IMR-90 (cell line): ENCODE results near the gene MAB21L1. TPM values are rescaled to one million over a fixed set of nuclear protein-coding genes. Genes with fewer than 3 reads are reported as not detected.

Experiments
- ATAC-seq: fragments of 200-7000 bp; cut with Tn5 transposase; 2 replicates; pipeline ENCODE4 v1.9.1; 2020; ENCODE audit warnings: low read depth, mild to moderate bottlenecking, moderate library complexity
- BruUV-seq: library from RNA; stranded (reverse); fragments of 400-500 nt; replicated peaks from 2 replicates; lab custom pipeline; 2021; lab: Mats Ljungman, UMichigan
- CTCF ChIA-PET: fragments of 300-600 bp; formaldehyde crosslinking; extraction: SDS; loops from one replicate; lab custom pipeline; 2021; ENCODE audit warnings: antibody characterized with exemption; lab: Yijun Ruan, JAX
- POLR2A ChIA-PET: fragments of 300-600 bp; sonication (Branson Sonifier 250); formaldehyde crosslinking; loops from one replicate; lab custom pipeline; 2022; ENCODE audit warnings: antibody characterized with exemption; ENCODE audit not compliant: unreplicated experiment; lab: Charles Lee
- DNase-seq: peaks from one replicate; pipeline ENCODE4 v3.0.0; 2013
- H2AFZ ChIP-seq: replicated peaks from 2 replicates; pipeline ENCODE3; 2013; ENCODE audit warnings: low read length, mild to moderate bottlenecking; ENCODE audit not compliant: poor library complexity
- H2AK5ac ChIP-seq: 2 replicates; pipeline ENCODE4 v1.6.1; 2013; ENCODE audit warnings: low read depth, low read length, inconsistent platforms
- H2AK9ac ChIP-seq: replicated peaks from 2 replicates; pipeline ENCODE3; 2013; ENCODE audit warnings: mild to moderate bottlenecking, low read depth, low read length, moderate library complexity; ENCODE audit not compliant: poor library complexity
- H2BK120ac ChIP-seq: 2 replicates; pipeline ENCODE4 v1.6.1; 2013; ENCODE audit warnings: low read depth, low read length, inconsistent platforms
- H2BK15ac ChIP-seq: 3 replicates; pipeline ENCODE4 v1.6.1; 2013; ENCODE audit warnings: low read depth, low read length, inconsistent platforms
- H2BK20ac ChIP-seq: 2 replicates; pipeline ENCODE4 v1.6.1; 2013; ENCODE audit warnings: low read depth, mild to moderate bottlenecking, inconsistent platforms, low read length, moderate library complexity
- H2BK5ac ChIP-seq: 2 replicates; pipeline ENCODE4 v1.6.1; 2013; ENCODE audit warnings: mild to moderate bottlenecking, low read depth, low read length, inconsistent platforms; ENCODE audit not compliant: poor library complexity, severe bottlenecking
- H3K14ac ChIP-seq: replicated peaks from 2 replicates; pipeline ENCODE4 v1.6.1; 2013; ENCODE audit warnings: low read depth, low read length, inconsistent platforms
- H3K18ac ChIP-seq: 2 replicates; pipeline ENCODE4 v1.6.1; 2013; ENCODE audit warnings: low read depth, low read length, control low read depth
- H3K23ac ChIP-seq: 2 replicates; pipeline ENCODE4 v1.6.1; 2013; ENCODE audit warnings: low read depth, low read length, inconsistent platforms
- H3K27ac ChIP-seq: 2 replicates; pipeline ENCODE4 v1.5.1; 2013; ENCODE audit warnings: mild to moderate bottlenecking, control low read depth, low read length; ENCODE audit not compliant: insufficient read depth
- H3K27me3 ChIP-seq: 2 replicates; pipeline ENCODE4 v1.6.1; 2013; ENCODE audit warnings: low read length; ENCODE audit not compliant: control insufficient read depth, insufficient read depth
- H3K36me3 ChIP-seq: 2 replicates; pipeline ENCODE4 v1.6.1; 2013; ENCODE audit warnings: low read length, mixed read lengths; ENCODE audit not compliant: control insufficient read depth, insufficient read depth
- H3K4ac ChIP-seq: 2 replicates; pipeline ENCODE4 v1.6.1; 2013; ENCODE audit warnings: low read depth, low read length, inconsistent platforms
- H3K4me1 ChIP-seq: 2 replicates; pipeline ENCODE4 v1.6.1; 2013; ENCODE audit warnings: low read length, mixed read lengths; ENCODE audit not compliant: control insufficient read depth, insufficient read depth
- H3K4me2 ChIP-seq: 2 replicates; pipeline ENCODE4 v1.6.1; 2013; ENCODE audit warnings: low read depth, mild to moderate bottlenecking, control low read depth, low read length, moderate library complexity
- H3K4me3 ChIP-seq: 2 replicates; pipeline ENCODE4 v1.5.1; 2013; ENCODE audit warnings: low read depth, mild to moderate bottlenecking, control low read depth, low read length, moderate library complexity; ENCODE audit not compliant: insufficient read depth
- H3K56ac ChIP-seq: 2 replicates; pipeline ENCODE4 v1.6.1; 2013; ENCODE audit warnings: low read length, inconsistent platforms; ENCODE audit not compliant: insufficient read depth; ENCODE audit errors: extremely low read depth
- H3K79me1 ChIP-seq, 2 experiments: 2 replicates each; pipeline ENCODE4 v1.6.1; 2013; ENCODE audit warnings: low read length in 2 of 2, inconsistent platforms in 1 of 2, low read depth in 1 of 2
- H3K9ac ChIP-seq: 2 replicates; pipeline ENCODE4 v1.6.1; 2013; ENCODE audit warnings: low read depth, low read length, control low read depth
- H3K9me1 ChIP-seq: 2 replicates; pipeline ENCODE4 v1.6.1; 2013; ENCODE audit warnings: low read length, inconsistent platforms; ENCODE audit not compliant: insufficient read depth
- H3K9me3 ChIP-seq: 2 replicates; pipeline ENCODE4 v1.6.1; 2013; ENCODE audit warnings: low read length; ENCODE audit not compliant: control insufficient read depth, insufficient read depth
- H4K20me1 ChIP-seq: 2 replicates; pipeline ENCODE4 v1.6.1; 2013; ENCODE audit warnings: low read length, inconsistent platforms; ENCODE audit not compliant: insufficient read depth
- H4K5ac ChIP-seq: 2 replicates; pipeline ENCODE4 v1.6.1; 2013; ENCODE audit warnings: mild to moderate bottlenecking, low read depth, low read length, control low read depth
- H4K8ac ChIP-seq, 2 experiments: 2 replicates each; pipeline ENCODE4 v1.6.1; 2013; ENCODE audit warnings: low read depth in 2 of 2, low read length in 2 of 2, control low read depth in 1 of 2, inconsistent platforms in 1 of 2
- H4K91ac ChIP-seq: 2 replicates; pipeline ENCODE4 v1.6.1; 2013; ENCODE audit warnings: low read depth, low read length, inconsistent platforms; ENCODE audit not compliant: insufficient read depth
- BHLHE40 ChIP-seq: fragments of 150-350 bp; IDR thresholded peaks from 2 replicates; pipeline ENCODE4 v1.6.1; 2016; ENCODE audit warnings: mild to moderate bottlenecking, low read depth, low read length
- CEBPB ChIP-seq: IDR thresholded peaks from 2 replicates; pipeline ENCODE4 v1.6.1; 2012; ENCODE audit warnings: low read depth, low read length, improper control_type of control experiment
- CHD1 ChIP-seq: IDR thresholded peaks from 2 replicates; pipeline ENCODE4 v1.6.1; 2012; ENCODE audit warnings: low read depth, low read length, improper control_type of control experiment
- CTCF ChIP-seq: conservative IDR thresholded peaks from 2 replicates; pipeline ENCODE4 v1.5.1; 2012; ENCODE audit warnings: mild to moderate bottlenecking, low read depth, low read length, improper control_type of control experiment
- FOS ChIP-seq: fragments of 150-350 bp; IDR thresholded peaks from 2 replicates; pipeline ENCODE4 v1.6.1; 2016; ENCODE audit warnings: low read depth, low read length
- MAFK ChIP-seq: IDR thresholded peaks from 2 replicates; pipeline ENCODE4 v1.6.1; 2012; ENCODE audit warnings: low read depth, low read length, improper control_type of control experiment
- MAZ ChIP-seq: IDR thresholded peaks from 2 replicates; pipeline ENCODE4 v1.6.1; 2012; ENCODE audit warnings: low read depth, mild to moderate bottlenecking, low read length, improper control_type of control experiment, moderate library complexity, borderline replicate concordance
- MXI1 ChIP-seq: IDR thresholded peaks from 2 replicates; pipeline ENCODE4 v1.6.1; 2012; ENCODE audit warnings: low read depth, mild to moderate bottlenecking, low read length, moderate library complexity, borderline replicate concordance
- NFE2L2 ChIP-seq: fragments of 150-350 bp; IDR thresholded peaks from 2 replicates; pipeline ENCODE4 v1.6.1; 2016; ENCODE audit warnings: low read depth, mild to moderate bottlenecking, low read length
- POLR2A ChIP-seq: IDR thresholded peaks from 2 replicates; pipeline ENCODE4 v1.6.1; 2012; ENCODE audit warnings: mild to moderate bottlenecking, low read depth, low read length
- RAD21 ChIP-seq: IDR thresholded peaks from 2 replicates; pipeline ENCODE4 v1.6.1; 2012; ENCODE audit warnings: low read length, improper control_type of control experiment
- RCOR1 ChIP-seq: IDR thresholded peaks from 2 replicates; pipeline ENCODE4 v1.6.1; 2012; ENCODE audit warnings: mild to moderate bottlenecking, low read length, improper control_type of control experiment; ENCODE audit not compliant: insufficient replicate concordance
- SMC3 ChIP-seq: fragments of 150-350 bp; IDR thresholded peaks from 2 replicates; pipeline ENCODE4 v1.6.1; 2016; ENCODE audit warnings: low read depth, mild to moderate bottlenecking, antibody characterized with exemption, low read length, moderate library complexity
- WGBS, 2 experiments: methylation state at CpG; one replicate each; pipeline versions ENCODE4 v1.1.5 to v1.1.7; 2013; ENCODE audit warnings: missing lambda C conversion rate in 2 of 2; ENCODE audit not compliant: insufficient read length in 1 of 2; ENCODE audit errors: extremely low coverage in 2 of 2; 5-methylcytosine and 5-hydroxymethylcytosine counted together
- dilution Hi-C: fragments of 300-500 bp; cut with HindIII; formaldehyde crosslinking; loops from one replicate; pipeline ENCODE4 v1.14.3; 2018; ENCODE audit warnings: low sequenced_read_pairs; ENCODE audit not compliant: unreplicated experiment
- in situ Hi-C: fragments of 300-500 bp; cut with MboI; formaldehyde crosslinking; loops from 3 replicates; pipeline ENCODE4 v1.14.3; 2019; ENCODE audit warnings: low sequenced_read_pairs, inconsistent platforms, mixed read lengths
- intact Hi-C: fragments of 100-400 bp; cut with micrococcal nuclease; formaldehyde crosslinking; loops from 2 replicates; pipeline ENCODE4 v1.10.0; 2022
- polyA plus RNA-seq, 3 experiments: library from polyadenylated mRNA; depleted of rRNA; stranded (reverse); fragments of >200 nt; gene quantifications; 2 replicates each; pipeline ENCODE4 v1.2.3, GENCODE V29; 2012; ENCODE audit warnings: low replicate concordance in 1 of 3
- total RNA-seq: library from RNA; depleted of rRNA; stranded (reverse); fragments of >200 nt; gene quantifications from 2 replicates; pipeline ENCODE4 v1.2.3, GENCODE V29; 2012
- TF ChIP-seq, protein P1 (sequence below): fragments of 150-350 bp; IDR thresholded peaks from 2 replicates; pipeline ENCODE4 v1.6.1; 2016; ENCODE audit warnings: low read depth, mild to moderate bottlenecking, low read length, moderate library complexity, borderline replicate concordance
- TF ChIP-seq, protein P2 (sequence below): fragments of 150-350 bp; IDR thresholded peaks from 2 replicates; pipeline ENCODE4 v1.6.1; 2017; ENCODE audit warnings: mild to moderate bottlenecking, antibody characterized with exemption, low read length, low read depth

The MAB21L1 gene
- total and polyA plus RNA-seq, 2 of the 4 experiments (the other 2 are of a cell fraction) = 0.53 to 0.72 TPM

DNA sequence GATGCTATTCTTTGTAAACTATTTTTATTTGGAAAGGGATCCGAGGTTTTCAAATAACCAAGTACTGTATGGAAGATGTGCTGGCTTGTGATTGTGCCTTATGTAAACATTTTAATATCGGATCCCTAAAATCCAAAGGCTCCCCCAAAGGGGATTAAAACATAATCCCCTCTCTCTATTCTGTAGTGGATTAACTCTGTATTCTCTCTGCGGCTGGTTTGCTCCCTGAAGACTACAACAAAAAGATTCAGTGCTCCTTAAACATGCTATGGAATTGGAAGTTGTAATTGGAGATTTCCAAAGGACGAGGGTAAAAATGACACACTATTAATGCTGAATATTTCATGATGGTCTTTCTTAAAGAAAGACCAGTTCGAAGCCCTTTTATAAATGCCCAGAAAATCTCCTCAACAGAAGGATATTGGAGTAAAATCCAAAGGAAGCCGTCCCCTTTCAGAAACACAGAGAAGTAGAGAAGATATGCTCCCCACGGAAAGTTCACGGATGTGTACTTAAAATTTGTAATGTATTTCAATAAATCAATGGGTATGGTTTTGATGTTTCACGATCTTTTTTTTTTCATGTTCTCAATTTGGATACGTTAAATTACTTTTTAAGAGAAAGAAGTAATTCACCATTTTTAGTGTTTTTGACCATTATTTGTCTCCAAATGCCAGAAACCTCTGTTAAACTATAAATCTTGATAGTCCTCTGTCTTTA is 6.5 kb downstream of the MAB21L1 start:
- Histone ChIP-seq H3K79me1 (no peaks in the 10 kb centered on the region), H3K23ac (no peak overlapping the region), H4K91ac (no peak overlapping the region), H3K4me3 (no peak overlapping the region), H3K27me3 (peaks cover 28% of the 10 kb centered on the region), H2BK15ac (no peak overlapping the region), H3K36me3 (no peaks in the 10 kb centered on the region), H3K18ac (no peak overlapping the region), H3K9me3 (peaks cover 6% of the 10 kb centered on the region; the same call in 1 of the 2 replicates), H2BK120ac (no peak overlapping the region), H3K56ac (no peak overlapping the region), H4K5ac (no peak overlapping the region), H4K20me1 (no peaks in the 10 kb centered on the region), H2AK5ac (no peak overlapping the region), H2AK9ac (no peak overlapping the region), H2BK20ac (no peak overlapping the region), H2BK5ac (no peak overlapping the region), H3K4ac (no peak overlapping the region), H3K27ac (no peak overlapping the region), H4K8ac (no peak overlapping the region), H3K14ac (no peak overlapping the region), H2AFZ (no peak overlapping the region), H3K9me1 (no peaks in the 10 kb centered on the region), H3K9ac (no peak overlapping the region), H3K4me2 (no peak overlapping the region), H3K4me1 (no peaks in the 10 kb centered on the region)
- intact Hi-C loops (loop anchor here (10.0 kb wide), 2 partner anchors 255 to 485 kb away; no protein-coding TSS in a partner anchor), in situ Hi-C loops (no loop called here), dilution Hi-C loops (no loop called here)
- DNase-seq = no peak
- ATAC-seq = no peak
- TF ChIP-seq SMC3 = no peak
- TF ChIP-seq CTCF = no peak
- no peak for TF ChIP-seq FOS
- no peak for TF ChIP-seq MAZ
- no peak for TF ChIP-seq CHD1
- no peak for TF ChIP-seq BHLHE40
- no peak for TF ChIP-seq POLR2A
- TF ChIP-seq, protein P1, sequence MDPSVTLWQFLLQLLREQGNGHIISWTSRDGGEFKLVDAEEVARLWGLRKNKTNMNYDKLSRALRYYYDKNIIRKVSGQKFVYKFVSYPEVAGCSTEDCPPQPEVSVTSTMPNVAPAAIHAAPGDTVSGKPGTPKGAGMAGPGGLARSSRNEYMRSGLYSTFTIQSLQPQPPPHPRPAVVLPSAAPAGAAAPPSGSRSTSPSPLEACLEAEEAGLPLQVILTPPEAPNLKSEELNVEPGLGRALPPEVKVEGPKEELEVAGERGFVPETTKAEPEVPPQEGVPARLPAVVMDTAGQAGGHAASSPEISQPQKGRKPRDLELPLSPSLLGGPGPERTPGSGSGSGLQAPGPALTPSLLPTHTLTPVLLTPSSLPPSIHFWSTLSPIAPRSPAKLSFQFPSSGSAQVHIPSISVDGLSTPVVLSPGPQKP = no peak
- TF ChIP-seq NFE2L2 = no peak
- TF ChIP-seq, protein P2, sequence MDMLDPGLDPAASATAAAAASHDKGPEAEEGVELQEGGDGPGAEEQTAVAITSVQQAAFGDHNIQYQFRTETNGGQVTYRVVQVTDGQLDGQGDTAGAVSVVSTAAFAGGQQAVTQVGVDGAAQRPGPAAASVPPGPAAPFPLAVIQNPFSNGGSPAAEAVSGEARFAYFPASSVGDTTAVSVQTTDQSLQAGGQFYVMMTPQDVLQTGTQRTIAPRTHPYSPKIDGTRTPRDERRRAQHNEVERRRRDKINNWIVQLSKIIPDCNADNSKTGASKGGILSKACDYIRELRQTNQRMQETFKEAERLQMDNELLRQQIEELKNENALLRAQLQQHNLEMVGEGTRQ = no peak
- TF ChIP-seq MAFK = no peak
- no peak for TF ChIP-seq RAD21
- no peak for TF ChIP-seq RCOR1
- no peak for TF ChIP-seq MXI1
- no peak for TF ChIP-seq CEBPB
- WGBS, 2 experiments = no CpG with 5 or more reads among the region's 10 CpGs
- ChIA-PET CTCF (no interaction called here), POLR2A (no interaction called here)
- no TSS peak for BruUV-seq
